GM18519 (cell line): ENCODE data around the gene PPP1R13B.
A peak's percentile ranks its signal among the peaks of the same experiment; 100 is the strongest.

ENCODE experiments used
- ATAC-seq: cut with Tn5 transposase; IDR thresholded peaks from one replicate; pipeline ENCODE4 v1.9.1; 2021; ENCODE audit warnings: mild to moderate bottlenecking, moderate library complexity; ENCODE audit not compliant: unreplicated experiment, low FRiP score

PPP1R13B gene

GRCh38 chr14:103718572-103718971 lies 128.8 kb downstream of the PPP1R13B start:
- ATAC-seq, result no peak

GRCh38 chr14:103716899-103717411 lies 130.4 kb downstream of the PPP1R13B start:
- ATAC-seq, result no peak

GRCh38 chr14:103716091-103716801 lies 131.1 kb downstream of the PPP1R13B start:
- no peak for ATAC-seq

- peak; percentile 93 for ATAC-seq
Observed at GRCh38 chr14:103715052-103716000, 132.0 kb downstream of the PPP1R13B start, which contains the start of the genes XRCC3 and ZFYVE21. XRCC3 (minus strand) TSS chr14:103715451; CDS start chr14:103711087, 4,364 bp downstream. ZFYVE21 (plus strand) TSS chr14:103715810; CDS start chr14:103715842, 32 bp downstream.

- no peak for ATAC-seq
Observed at GRCh38 chr14:103714063-103714724, 133.2 kb downstream of the PPP1R13B start.

GRCh38 chr14:103713304-103714062 lies 133.9 kb downstream of the PPP1R13B start:
- no peak for ATAC-seq

GRCh38 chr14:103712633-103713247 lies 134.6 kb downstream of the PPP1R13B start:
- no peak for ATAC-seq

GRCh38 chr14:103711516-103712431 lies 135.6 kb downstream of the PPP1R13B start:
- no peak for ATAC-seq

- no peak for ATAC-seq
Observed at GRCh38 chr14:103710771-103711377, 136.5 kb downstream of the PPP1R13B start.

GRCh38 chr14:103709814-103710213 lies 137.6 kb downstream of the PPP1R13B start:
- no peak for ATAC-seq

GRCh38 chr14:103708750-103709187 lies 138.6 kb downstream of the PPP1R13B start:
- ATAC-seq, result no peak

GRCh38 chr14:103707329-103708263 lies 139.8 kb downstream of the PPP1R13B start:
- no peak for ATAC-seq

- no peak for ATAC-seq
Observed at GRCh38 chr14:103706551-103707328, 140.6 kb downstream of the PPP1R13B start.

- no peak for ATAC-seq
Observed at GRCh38 chr14:103705504-103706284, 141.7 kb downstream of the PPP1R13B start.

GRCh38 chr14:103705118-103705503 lies 142.3 kb downstream of the PPP1R13B start:
- no peak for ATAC-seq
